Measurements from ENCODE around the gene GGCT. TPM values are rescaled to one million over a fixed set of nuclear protein-coding genes. Genes with fewer than 3 reads are reported as not detected.

The GGCT gene
- total and polyA plus RNA-seq, 2 of the 8 experiments (the other 6 are each of a cell fraction or from before 2014, with no cell fraction given), result 50.0 to 129 TPM

- H3K4ac ChIP-seq (replicated peaks; ENCODE audit: insufficient read length, low read depth, low read length), result no peak overlapping the region
- 88% methylated on average over 4 of the region's 4 CpGs; no CpG with 5 or more reads in 1 of the 2 experiments for WGBS, 2 experiments (ENCODE audit: extremely low coverage in 1 of 2, insufficient coverage in 1 of 2, insufficient read length in 1 of 2, insufficient replicate concordance in 2 of 2, low coverage in 1 of 2, low lambda C conversion rate in 2 of 2, missing lambda C conversion rate in 1 of 2)
- H3K23me2 ChIP-seq (ENCODE audit: low read depth, low read length), result 0 out of 2 replicates have a peak, but pooled peaks cover 3% of the 10 kb centered on the region
- peaks cover 3 to 14% (median 7%) of the 10 kb centered on the region in 4 experiments; a peak in 5 of 7 replicates for H3K4me1 ChIP-seq (replicated peaks in 1 of 4; ENCODE audit: control insufficient read depth in 3 of 4, insufficient read depth in 4 of 4, low read length in 3 of 4)
- no peak overlapping the region for H3K56ac ChIP-seq (replicated peaks; ENCODE audit: insufficient read length, low read depth, low read length)
- H3K4me2 ChIP-seq (ENCODE audit: insufficient read depth in 1 of 2, low read depth in 2 of 2, low read length in 2 of 2), result no peak overlapping the region
- ChIA-PET CTCF (ENCODE audit: partially characterized antibody) (interaction anchor here (0.6 kb wide), 2 partner anchors 193 to 936 kb away, joined by 3 read pairs; no protein-coding TSS in a partner anchor), POLR2A (ENCODE audit: partially characterized antibody) (interaction anchor here (1.8 kb wide), 1 partner anchor 25 kb away, joined by 8 read pairs; no protein-coding TSS in a partner anchor)
- H4K5ac ChIP-seq (ENCODE audit: insufficient read length, low read depth, low read length), result no peak overlapping the region
- no peaks in the 10 kb centered on the region for H4K20me1 ChIP-seq (replicated peaks in 1 of 2; ENCODE audit: control insufficient read depth in 1 of 2, insufficient read depth in 2 of 2, low read length in 2 of 2)
- no peaks in the 10 kb centered on the region for H3K36me3 ChIP-seq (ENCODE audit: control insufficient read depth in 2 of 4, insufficient read depth in 4 of 4, low read length in 3 of 4)
- H2BK12ac ChIP-seq (ENCODE audit: low read depth, low read length), result no peak overlapping the region
- no peak overlapping the region for H2AFZ ChIP-seq (ENCODE audit: low read length)
- DNase-seq (ENCODE audit: low read depth in 1 of 2, low spot score in 2 of 2) (peak in 1 of 2 experiments; percentile 6), FAIRE-seq (no peak)
- no peak overlapping the region for H2BK15ac ChIP-seq (ENCODE audit: low read length)
- H3K23ac ChIP-seq (ENCODE audit: insufficient read length), result no peak overlapping the region
- no peak overlapping the region for H3K14ac ChIP-seq (ENCODE audit: insufficient read length)
- H3K79me1 ChIP-seq (ENCODE audit: low read depth, low read length), result no peaks in the 10 kb centered on the region; the same call in 1 of the 2 replicates
- H4K8ac ChIP-seq (ENCODE audit: extremely low read depth, insufficient read depth, low read length), result no peak overlapping the region
- H2BK120ac ChIP-seq (replicated peaks; ENCODE audit: low read depth, low read length), result no peak overlapping the region
- H2AK5ac ChIP-seq (ENCODE audit: low read depth, low read length), result no peak overlapping the region
- H3K9ac ChIP-seq (replicated peaks in 1 of 4; ENCODE audit: extremely low read depth in 1 of 4, low read depth in 3 of 4, low read length in 3 of 4), result no peak overlapping the region
- H4K91ac ChIP-seq (replicated peaks; ENCODE audit: insufficient read length, low read length), result no peak overlapping the region
- no peak overlapping the region for H3K27ac ChIP-seq (ENCODE audit: low read depth, low read length)
- no peaks in the 10 kb centered on the region for H3K79me2 ChIP-seq (ENCODE audit: control insufficient read depth in 1 of 2, insufficient read depth in 2 of 2, low read length in 2 of 2)
- H3K18ac ChIP-seq (ENCODE audit: extremely low read depth, low read length), result no peak overlapping the region
- no peak overlapping the region for H3K4me3 ChIP-seq (ENCODE audit: extremely low read depth in 1 of 4, insufficient read depth in 2 of 4, low read depth in 3 of 4, low read length in 4 of 4)
- no peaks in the 10 kb centered on the region for H3K9me3 ChIP-seq (ENCODE audit: insufficient read depth in 2 of 2, low read depth in 1 of 2, low read length in 1 of 2)
- no peak for TF ChIP-seq SP2 (IDR thresholded peaks at IDR 0.05; ENCODE audit: low read length)
- H2BK5ac ChIP-seq (ENCODE audit: low read depth, low read length), result no peak overlapping the region
- peaks cover 0 to 5% (median 2%) of the 10 kb centered on the region in 4 experiments; a peak in 3 of 7 replicates for H3K27me3 ChIP-seq (replicated peaks in 1 of 4; ENCODE audit: control insufficient read depth in 3 of 4, extremely low read depth in 1 of 4, insufficient read depth in 3 of 4, low read length in 3 of 4)
- H2BK20ac ChIP-seq (ENCODE audit: low read length), result no peak overlapping the region
Measured at GRCh38 chr7:30472784-30473775, 31.5 kb downstream of the GGCT start.

Measured in H1 (cell line).